ENCODE results near the gene TMEM229B. TPM values are rescaled to one million over a fixed set of nuclear protein-coding genes. Genes with fewer than 3 reads are reported as not detected.

The TMEM229B gene
- 2.9 TPM for total RNA-seq

GRCh38 chr14:67487937-67488893 lies at the start of gene TMEM229B:
TMEM229B (minus strand) TSS chr14:67488721; CDS start chr14:67473923, 14,798 bp downstream.
- no peak for DNase-seq (ENCODE audit: low spot score)
- peak; percentile 71 for ATAC-seq
- intact Hi-C loops (cut with DNase I), result loop anchor here (5.0 kb wide), 1 partner anchor 1524 kb away; no protein-coding TSS in a partner anchor

GRCh38 chr14:67537736-67538135 lies 49.2 kb upstream of the TMEM229B start:
- DNase-seq (ENCODE audit: low spot score), result no peak
- ATAC-seq, result no peak
- intact Hi-C loops (cut with DNase I), result no loop called here

GRCh38 chr14:67536087-67536486 lies 47.6 kb upstream of the TMEM229B start:
- ATAC-seq (no peak), DNase-seq (ENCODE audit: low spot score) (no peak)
- intact Hi-C loops (cut with DNase I), result no loop called here

- DNase-seq (ENCODE audit: low spot score) (no peak), ATAC-seq (peak; percentile 6)
- intact Hi-C loops (cut with DNase I), result no loop called here
Measured at GRCh38 chr14:67533754-67534085, 45.2 kb upstream of the TMEM229B start.

GRCh38 chr14:67532998-67533753 lies 44.7 kb upstream of the TMEM229B start, which contains the start of gene PLEKHH1:
PLEKHH1 (plus strand) TSS chr14:67533290; CDS start chr14:67541868, 8,578 bp downstream.
- intact Hi-C loops (cut with DNase I), result no loop called here
- peak; percentile 85 for DNase-seq (ENCODE audit: low spot score)
- peak; percentile 97 for ATAC-seq

GRCh38 chr14:67532606-67532997 lies 44.1 kb upstream of the TMEM229B start:
- intact Hi-C loops (cut with DNase I), result no loop called here
- peak; percentile 30 for DNase-seq (ENCODE audit: low spot score)

GRCh38 chr14:67529947-67530935 lies 41.7 kb upstream of the TMEM229B start:
- ATAC-seq (no peak), DNase-seq (ENCODE audit: low spot score) (no peak)
- intact Hi-C loops (cut with DNase I), result no loop called here

More at GRCh38 chr14:67532606-67532997, 44.1 kb upstream of the TMEM229B start:
- no peak for ATAC-seq

GRCh38 chr14:67528276-67528675 lies 39.8 kb upstream of the TMEM229B start:
- ATAC-seq (no peak), DNase-seq (ENCODE audit: low spot score) (no peak)
- intact Hi-C loops (cut with DNase I), result no loop called here

GRCh38 chr14:67527756-67528155 lies 39.2 kb upstream of the TMEM229B start:
- intact Hi-C loops (cut with DNase I), result no loop called here
- no peak for ATAC-seq

GRCh38 chr14:67526676-67527459 lies 38.3 kb upstream of the TMEM229B start:
- no peak for DNase-seq (ENCODE audit: low spot score)

More at GRCh38 chr14:67527756-67528155, 39.2 kb upstream of the TMEM229B start:
- DNase-seq (ENCODE audit: low spot score), result no peak

GRCh38 chr14:67526181-67526580 lies 37.7 kb upstream of the TMEM229B start:
- intact Hi-C loops (cut with DNase I), result no loop called here
- DNase-seq (ENCODE audit: low spot score) (no peak), ATAC-seq (no peak)

More at GRCh38 chr14:67526676-67527459, 38.3 kb upstream of the TMEM229B start:
- ATAC-seq, result peak; percentile 86
- intact Hi-C loops (cut with DNase I), result no loop called here

GRCh38 chr14:67525389-67525788 lies 36.9 kb upstream of the TMEM229B start:
- ATAC-seq (no peak), DNase-seq (ENCODE audit: low spot score) (no peak)
- intact Hi-C loops (cut with DNase I), result no loop called here

- DNase-seq (ENCODE audit: low spot score) (no peak), ATAC-seq (no peak)
- intact Hi-C loops (cut with DNase I), result no loop called here
Measured at GRCh38 chr14:67524634-67524963, 36.1 kb upstream of the TMEM229B start.

- intact Hi-C loops (cut with DNase I), result no loop called here
- DNase-seq (ENCODE audit: low spot score) (no peak), ATAC-seq (no peak)
Measured at GRCh38 chr14:67523764-67524633, 35.5 kb upstream of the TMEM229B start.

GRCh38 chr14:67522270-67522669 lies 33.7 kb upstream of the TMEM229B start:
- DNase-seq (ENCODE audit: low spot score) (no peak), ATAC-seq (no peak)
- intact Hi-C loops (cut with DNase I), result no loop called here

- intact Hi-C loops (cut with DNase I), result no loop called here
- no peak for DNase-seq (ENCODE audit: low spot score)
- no peak for ATAC-seq
Measured at GRCh38 chr14:67520482-67520881, 32.0 kb upstream of the TMEM229B start.

GRCh38 chr14:67519406-67519805 lies 30.9 kb upstream of the TMEM229B start:
- DNase-seq (ENCODE audit: low spot score) (no peak), ATAC-seq (no peak)
- intact Hi-C loops (cut with DNase I), result no loop called here
